ENCODE results near the gene KMT2C.

DNA sequence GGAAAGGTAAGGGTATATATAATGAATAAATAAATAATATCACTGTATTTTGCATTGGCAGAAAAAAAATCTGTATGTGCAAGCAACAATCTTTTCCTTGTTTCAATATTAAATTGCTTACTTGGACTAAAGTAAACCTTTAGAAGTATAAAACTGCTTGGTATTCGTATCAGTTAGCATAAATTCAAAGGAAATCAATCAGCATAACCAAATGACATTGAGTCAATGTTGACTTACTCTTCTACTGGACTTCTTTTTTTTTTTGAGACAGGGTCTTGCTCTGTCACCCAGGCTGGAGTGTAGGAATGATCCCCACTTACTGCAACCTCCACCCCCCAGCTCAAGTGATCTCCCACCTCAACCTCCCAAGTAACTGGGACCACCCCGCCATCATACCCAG is 42.3 kb upstream of the KMT2C start:
- TF ChIP-seq ZNF350 (tag by site-specific recombination; IDR thresholded peaks at IDR 0.05), result no peak
- TF ChIP-seq ZNF174 (tag by site-specific recombination; IDR thresholded peaks at IDR 0.05), result no peak
- TF ChIP-seq ZNF560 (tag by site-specific recombination; IDR thresholded peaks at IDR 0.05; ENCODE audit: borderline replicate concordance), result no peak
- no peak for TF ChIP-seq ZNF514 (tag by site-specific recombination; IDR thresholded peaks at IDR 0.05)
- TF ChIP-seq MEIS1 (CRISPR knock-in tag; IDR thresholded peaks at IDR 0.05; ENCODE audit: borderline replicate concordance), result no peak
- no peak for TF ChIP-seq CTCF (tag by site-specific recombination; IDR thresholded peaks at IDR 0.05)
- no peak for TF ChIP-seq ZNF354C (tag by site-specific recombination; IDR thresholded peaks at IDR 0.05; ENCODE audit: borderline replicate concordance, low read depth)
- TF ChIP-seq ZBTB8A (tag by site-specific recombination; IDR thresholded peaks at IDR 0.05), result no peak
